ENCODE results near the gene TECTB.

Gene TECTB

DNA sequence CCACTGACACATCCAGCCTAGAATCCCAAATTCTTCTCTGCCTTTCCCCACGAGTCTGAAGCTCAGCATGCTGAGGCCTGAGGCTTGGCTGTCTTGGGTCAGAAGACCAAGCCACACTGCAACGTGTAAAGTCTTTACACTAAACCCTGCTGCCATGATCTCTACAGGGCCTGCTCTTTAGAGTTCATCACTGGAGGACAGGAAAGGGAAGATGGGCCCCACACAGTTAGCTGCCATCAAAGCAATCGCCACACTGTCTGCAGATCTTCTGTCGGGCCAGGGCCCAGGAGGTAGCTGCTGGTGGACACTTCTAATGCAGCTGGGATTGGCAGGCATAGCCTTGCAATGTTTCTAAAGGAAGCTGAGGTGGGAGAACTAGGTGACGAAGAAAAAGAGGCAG is 8.4 kb upstream of the TECTB start:
- DNase-seq (ENCODE audit: low spot score), result no peak

DNA sequence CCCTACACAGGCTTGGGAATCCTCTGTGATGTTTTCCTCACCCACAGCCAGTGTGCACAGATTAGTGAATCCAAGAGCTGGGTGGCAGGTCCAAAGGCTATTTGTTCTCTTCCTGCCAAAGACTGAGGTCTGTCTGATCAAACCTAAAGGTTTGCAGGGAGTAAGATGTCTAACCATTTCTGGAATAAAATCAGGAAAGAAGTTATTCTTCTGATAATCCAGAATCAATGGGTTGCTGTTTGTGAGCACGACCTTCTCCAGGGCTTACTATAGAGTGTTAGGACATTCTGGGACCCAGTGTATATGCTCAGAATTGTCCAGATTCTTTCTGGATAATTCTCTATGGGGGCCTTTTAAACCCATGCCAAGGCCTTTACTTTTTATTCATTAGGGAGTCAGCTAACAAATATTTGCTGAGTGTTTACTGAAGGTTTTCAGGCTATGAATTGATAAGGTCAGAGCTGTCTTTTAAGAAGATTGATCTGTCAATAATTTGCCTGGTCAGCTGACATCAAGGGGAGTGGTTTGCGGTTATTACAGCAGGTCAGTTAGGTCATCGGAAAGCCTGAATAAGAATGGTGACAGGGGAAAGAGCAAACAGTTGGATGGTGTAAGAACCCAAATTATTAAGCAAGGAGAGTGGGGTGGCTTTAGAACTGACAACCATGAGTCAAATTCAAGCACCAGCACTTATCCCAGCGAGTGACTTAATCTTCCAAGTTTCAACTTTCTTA is 7.5 kb upstream of the TECTB start:
- no peak for DNase-seq (ENCODE audit: low spot score)

DNA sequence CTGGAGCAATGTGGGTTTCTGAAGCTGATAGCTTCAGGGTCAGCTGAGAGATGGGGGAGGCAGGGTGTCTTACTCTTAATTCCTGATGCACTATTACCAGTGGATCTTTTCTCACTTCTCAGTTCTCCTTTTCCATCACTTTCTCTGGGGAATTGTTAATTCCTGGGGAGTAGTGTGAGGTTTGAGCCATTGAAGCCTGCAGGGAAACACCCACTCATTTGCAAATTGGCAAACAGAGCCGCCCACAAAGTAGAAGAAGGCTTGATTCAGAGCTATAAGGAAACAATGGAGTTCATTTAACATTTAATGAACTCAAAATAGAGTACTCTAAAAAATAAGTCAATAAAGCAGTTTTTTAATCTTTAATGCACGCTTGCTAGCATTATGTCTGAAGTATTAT is 4.3 kb upstream of the TECTB start:
- peak; percentile 5 for DNase-seq (ENCODE audit: low spot score)

DNA sequence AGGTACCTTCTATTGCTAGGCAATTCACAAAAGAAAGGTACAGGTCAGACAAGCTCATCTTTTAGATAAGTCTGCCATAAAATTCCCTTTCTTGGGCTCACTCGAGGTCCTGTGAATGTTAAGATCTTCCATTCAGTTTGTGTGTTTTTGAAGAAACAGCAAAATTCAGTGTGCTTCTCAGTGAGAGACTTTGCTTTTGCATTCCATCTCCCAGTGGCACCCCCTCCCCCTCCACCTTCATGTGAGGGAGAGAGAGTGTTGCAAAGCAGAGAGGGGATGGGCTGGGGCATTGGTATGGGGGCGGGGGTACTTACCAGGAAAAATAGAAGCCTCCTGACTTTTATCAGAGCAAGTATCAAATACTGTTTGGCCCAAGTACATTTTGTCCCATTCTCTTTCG is 3.8 kb upstream of the TECTB start:
- DNase-seq (ENCODE audit: low spot score), result no peak

DNA sequence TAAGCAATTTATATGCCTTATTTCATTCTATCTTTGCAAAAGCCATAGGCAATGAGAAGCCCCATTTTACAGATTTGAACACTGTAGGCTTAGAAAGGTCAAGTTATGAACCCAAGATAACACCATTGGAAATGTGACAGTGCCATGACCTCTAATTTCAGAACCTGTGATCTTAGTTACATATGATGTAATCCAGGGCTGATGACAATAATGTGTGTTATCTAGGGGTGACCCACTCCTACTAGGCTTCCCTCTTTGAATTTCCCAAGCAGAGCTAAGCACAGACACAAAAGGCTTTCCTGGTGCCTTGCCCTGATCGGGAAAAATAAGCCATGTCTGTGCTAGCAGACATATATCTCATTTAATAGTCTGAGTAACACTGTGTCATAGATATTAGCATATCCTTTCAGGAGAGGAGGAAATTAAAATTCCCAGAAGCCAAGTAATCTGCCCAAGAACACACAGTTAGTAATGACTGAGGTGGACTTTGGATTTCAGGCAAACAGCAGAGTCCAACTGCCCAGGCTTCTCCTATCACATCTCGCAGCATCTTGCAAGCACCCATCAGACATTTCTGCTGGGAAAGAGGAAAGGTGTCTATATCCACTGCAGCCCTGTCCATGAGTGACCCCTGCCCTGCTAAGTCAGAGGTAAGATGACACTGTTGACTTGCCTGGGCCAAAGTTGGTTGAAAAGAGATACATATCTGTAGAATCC is 2.8 kb upstream of the TECTB start:
- DNase-seq (ENCODE audit: low spot score), result no peak

DNA sequence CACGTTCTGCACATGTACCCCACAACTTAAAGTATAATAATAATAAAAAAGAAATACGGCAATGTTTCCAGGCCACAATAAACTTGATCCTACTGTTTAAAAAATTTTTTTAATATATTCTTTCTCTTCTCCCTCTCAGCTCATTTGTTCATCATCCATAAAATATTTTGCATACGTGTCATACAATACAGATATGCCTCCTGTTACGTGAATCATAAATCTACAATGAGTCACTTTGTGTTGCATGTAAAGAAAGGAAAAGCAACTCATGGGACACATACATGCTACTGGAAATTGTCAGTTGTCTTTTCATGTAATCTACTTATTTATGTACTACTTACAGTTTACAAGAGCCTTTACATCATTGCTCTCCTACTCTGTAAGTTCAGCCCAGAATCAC is 1.1 kb upstream of the TECTB start:
- no peak for DNase-seq (ENCODE audit: low spot score)

DNA sequence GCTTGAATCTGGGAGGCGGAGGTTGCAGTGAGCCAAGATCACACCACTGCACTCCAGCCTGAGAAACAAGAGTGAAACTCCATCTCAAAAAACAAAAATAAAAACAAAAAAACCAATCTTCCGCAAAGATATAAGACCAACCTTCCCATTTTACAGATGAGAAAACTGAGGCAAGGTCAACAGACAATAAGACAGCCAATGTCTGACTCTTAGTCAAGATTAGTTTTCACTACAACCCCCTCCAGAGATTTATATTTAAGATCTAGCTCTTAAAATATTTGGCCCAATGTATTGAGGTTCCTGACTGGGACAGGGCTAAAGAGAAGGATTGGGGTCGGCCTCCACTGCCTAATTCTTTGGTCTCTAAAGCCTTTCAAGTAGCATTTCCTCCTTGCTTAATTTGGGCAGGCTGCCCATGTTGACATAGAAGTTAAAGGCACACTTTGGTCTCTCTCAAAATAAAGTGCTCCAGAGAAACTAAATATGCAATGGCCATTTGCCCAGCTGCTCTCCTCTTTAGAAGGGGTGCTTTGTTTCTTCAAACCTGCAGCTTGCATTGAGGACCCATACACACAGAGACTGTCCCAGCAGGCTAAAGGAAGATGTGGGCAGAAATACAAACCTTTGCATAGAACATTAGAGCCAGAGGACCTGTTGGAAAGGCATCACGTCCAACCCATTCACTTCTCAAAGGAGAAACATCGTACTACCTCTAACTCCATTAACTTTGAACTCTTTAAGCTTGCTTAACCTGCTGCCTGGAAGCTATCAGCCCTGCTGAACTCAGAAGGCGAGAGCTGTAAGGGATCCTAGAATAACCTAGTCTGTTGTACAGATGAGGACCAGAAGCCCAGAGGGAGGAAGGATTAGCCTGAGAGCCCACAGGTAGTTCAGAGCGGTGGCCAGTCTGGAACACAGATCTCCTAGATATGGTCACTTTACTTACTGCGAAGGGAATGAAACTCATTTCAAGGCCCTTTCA is 3.9 kb downstream of the TECTB start:
- DNase-seq (ENCODE audit: low spot score), result no peak

DNA sequence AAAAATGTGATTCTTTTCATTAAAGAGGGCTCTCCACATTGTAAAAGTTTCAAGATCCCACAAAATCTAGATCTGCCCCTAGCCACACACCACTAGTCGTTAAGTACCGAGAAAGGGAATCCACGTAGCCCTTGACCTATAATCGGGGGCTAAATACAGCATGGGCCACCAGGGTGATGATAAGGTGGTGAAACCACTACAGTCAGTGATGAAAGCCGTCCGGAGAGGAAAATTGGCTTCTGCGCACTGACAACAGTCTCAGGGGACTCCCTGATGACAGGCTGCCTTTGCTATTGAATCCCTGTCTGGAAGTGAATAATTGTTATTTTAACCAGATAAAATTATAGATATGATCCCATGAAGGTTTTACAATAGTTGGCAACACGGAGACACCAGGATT is 4.6 kb downstream of the TECTB start:
- DNase-seq (ENCODE audit: low spot score), result no peak

DNA sequence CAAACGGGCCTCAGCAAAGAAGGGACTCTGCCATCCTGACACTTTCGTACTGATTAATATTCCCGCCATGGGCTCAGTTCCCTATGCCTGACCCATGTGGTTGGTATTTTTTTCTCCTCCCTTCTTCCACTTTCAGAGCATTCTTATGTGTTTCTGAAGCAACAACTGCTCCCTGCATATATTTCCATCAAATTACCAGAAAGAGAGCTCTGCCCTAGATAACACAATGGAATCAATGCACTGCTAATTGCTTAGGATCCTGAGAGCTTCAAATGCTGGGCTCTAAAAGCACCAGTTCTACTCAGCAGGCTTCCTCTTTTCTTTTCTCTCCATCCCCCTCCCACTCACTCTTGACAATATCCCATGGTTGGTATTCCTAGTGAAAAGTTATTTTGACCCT is 5.3 kb downstream of the TECTB start:
- DNase-seq (ENCODE audit: low spot score), result no peak

DNA sequence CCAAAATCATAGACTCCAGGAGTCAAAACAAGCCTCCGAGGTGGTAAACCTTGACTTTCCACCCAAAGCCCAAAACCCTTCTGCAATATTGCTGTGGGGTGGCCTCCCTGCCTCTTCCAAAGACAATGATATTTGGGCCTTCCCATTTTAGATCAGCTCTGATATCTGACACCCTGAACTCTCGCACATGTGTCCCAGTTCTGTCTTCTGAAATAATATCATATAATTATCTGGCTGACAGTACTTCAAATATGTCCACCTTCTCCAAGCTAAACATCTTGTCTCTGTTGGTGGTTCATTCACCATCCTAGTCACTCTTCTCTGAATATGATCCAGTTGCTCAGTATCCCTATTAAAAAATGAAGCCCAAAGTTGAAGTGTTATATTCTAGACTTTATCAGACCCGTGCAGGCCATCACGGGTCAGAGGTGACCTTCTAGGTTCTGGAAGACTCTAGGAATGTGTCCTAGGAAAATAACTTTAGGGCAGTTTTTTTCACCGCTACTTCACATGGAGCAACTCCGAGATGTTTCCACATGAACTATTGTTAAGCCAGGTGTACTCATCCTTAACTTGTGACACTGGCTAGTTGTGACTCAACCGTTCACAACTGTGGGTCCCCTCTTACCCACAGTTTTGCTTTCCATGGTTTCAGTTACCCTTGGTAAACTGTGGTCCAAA is 6.3 kb downstream of the TECTB start:
- no peak for DNase-seq (ENCODE audit: low spot score)

DNA sequence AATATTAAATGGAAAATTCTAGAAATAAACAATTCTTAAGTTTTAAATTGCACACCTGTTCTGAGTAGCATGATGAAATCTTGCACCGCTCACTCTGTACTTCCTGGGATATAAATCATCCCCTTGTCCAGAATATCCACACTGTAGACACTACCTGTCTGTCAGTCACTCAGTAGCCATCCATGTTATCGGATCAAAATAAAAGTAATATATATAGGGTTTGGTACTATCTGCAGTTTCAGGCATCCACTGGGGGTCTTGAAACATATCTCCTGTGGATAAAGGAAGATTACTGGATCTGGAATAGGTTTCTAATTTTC is 6.8 kb downstream of the TECTB start:
- DNase-seq (ENCODE audit: low spot score), result no peak

DNA sequence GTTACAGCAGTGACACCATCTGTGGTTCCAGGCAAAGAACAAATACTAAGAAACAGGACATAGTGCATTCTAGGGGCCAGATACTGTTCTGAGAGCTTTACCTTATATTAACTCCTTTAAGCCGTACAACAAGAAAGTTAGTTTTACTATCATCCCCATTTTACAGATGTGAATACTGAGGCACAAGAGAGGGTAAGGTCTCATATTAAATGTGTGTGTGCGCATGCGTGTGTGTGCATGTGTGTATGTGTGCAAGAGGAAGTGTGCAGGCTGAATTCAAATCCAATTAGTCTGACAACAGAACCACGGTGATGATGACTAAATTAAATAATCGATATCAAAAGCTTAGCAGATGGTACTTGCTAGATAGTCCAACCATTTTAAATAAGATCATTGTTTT is 11.0 kb downstream of the TECTB start:
- no peak for DNase-seq (ENCODE audit: low spot score)

DNA sequence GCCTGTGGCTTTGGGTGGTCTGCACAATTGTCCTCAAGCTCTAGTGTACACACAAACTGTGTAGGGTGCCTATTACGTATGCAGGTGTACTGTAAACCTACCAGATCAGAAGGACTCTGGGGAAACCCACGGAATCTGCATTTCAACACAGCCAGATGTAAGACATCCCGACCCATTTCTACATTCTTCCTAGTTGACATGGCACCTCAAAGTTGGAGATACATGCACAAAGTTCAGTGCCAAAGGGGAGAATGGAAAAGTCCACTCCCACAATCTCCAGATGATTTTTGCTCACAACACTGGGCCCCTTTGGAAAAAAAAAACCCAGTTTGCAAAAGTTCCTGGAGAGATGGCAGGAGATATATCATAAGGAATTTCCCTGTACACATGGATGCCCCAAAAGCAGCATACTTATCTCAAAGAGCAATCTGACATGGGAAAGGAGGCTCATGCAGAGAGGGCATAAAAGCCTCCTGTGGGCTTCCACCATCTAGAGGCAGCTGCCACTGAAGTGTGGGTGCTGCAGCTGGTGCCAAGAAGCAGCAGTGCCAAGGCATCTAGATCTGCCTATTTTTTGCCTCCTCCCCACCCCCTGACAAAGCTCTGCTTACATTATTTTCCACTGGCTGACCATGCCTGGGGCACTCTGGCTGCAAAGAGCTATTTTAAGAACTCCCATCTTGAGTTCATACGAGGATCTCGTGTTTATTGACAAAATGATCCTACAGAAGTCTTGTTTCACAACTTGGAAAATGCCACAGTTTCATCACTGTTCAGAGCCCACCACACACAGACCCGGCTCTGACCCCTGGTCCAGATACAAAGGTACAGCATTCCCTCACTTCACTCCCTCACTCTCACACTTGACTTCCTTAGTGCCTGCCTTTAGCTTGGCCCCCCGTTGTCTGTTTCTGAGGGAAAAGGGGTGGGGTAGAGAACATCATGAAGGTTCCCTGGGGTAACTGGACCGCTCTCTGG is 12.9 kb downstream of the TECTB start:
- DNase-seq (ENCODE audit: low spot score), result no peak

DNA sequence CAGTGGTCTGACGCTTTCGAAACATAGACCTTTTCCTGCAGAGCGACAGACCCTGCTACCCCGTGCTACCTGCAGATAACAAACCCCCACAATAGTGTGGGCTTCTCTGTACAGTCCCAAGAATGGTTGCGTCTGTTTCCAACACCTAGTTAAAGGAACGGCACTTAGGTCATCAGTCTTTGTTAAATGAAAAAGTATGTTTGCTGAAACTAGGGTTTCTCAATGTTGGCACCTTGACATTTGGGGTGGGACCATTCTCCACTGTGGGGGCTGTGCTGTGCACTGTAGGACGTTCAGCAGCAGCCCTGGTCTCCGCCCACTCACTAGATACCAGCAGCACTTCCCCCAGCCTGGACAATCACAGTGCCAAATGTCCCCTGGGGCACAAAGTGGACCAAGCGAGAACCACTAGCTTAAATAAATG is 13.7 kb downstream of the TECTB start:
- DNase-seq (ENCODE audit: low spot score), result no peak

DNA sequence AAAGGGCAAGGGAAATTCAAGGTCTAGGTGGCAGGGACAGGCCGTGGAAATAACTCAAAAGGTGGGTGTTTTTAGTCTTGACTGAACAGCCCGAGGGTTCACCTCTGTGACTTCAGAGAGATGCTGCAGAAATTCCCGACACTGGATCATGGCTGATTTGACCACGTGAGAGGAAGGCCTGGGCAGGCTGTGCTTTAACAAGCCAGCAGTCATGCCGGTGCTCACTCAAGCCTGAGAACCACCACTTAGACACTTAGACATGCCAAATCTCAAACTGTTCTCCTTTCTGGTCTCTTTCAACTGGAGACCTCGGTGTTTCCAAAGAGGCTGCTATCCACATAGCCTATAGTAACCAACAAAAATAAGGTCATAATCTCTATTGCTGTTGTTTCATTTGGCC is 15.4 kb downstream of the TECTB start:
- DNase-seq (ENCODE audit: low spot score), result no peak

DNA sequence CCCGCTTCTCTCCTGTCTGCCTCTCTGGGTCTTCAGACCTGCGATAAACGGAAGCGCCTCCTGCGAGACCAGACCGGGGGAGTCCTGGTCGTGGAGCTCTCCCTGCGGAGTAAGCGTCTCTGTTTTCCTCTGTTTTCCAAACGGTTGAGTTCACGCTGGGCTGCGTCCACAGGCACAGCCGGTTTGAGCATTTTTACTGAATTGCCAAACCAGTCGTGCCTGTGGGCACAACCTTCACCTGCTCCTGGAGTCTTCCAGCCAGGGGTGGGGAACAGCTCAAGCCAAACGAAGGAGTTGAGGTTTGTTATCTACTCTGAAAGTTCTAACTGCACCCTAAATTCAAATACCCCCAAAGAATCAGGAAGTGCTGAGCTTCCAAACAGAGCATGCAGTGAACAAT is 16.3 kb downstream of the TECTB start:
- DNase-seq (ENCODE audit: low spot score), result no peak

DNA sequence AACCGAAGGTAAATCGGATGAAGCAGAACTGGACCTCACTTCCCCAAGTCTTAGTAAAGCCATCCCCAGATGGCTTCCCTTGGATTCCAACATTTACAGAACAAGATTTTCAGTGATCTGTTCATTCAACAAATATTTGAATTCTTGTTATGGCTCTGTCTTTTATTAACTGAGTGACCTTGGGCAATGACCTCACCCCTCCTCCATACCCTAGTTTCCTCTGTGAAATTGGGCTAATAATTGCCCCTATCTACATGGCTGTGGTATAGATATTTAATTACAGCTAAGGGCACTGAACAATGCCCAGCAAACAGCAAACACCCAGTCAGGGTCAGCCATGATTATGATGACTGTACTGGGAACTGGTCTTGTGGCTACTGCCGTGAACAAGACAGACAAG is 19.1 kb downstream of the TECTB start:
- no peak for DNase-seq (ENCODE audit: low spot score)

DNA sequence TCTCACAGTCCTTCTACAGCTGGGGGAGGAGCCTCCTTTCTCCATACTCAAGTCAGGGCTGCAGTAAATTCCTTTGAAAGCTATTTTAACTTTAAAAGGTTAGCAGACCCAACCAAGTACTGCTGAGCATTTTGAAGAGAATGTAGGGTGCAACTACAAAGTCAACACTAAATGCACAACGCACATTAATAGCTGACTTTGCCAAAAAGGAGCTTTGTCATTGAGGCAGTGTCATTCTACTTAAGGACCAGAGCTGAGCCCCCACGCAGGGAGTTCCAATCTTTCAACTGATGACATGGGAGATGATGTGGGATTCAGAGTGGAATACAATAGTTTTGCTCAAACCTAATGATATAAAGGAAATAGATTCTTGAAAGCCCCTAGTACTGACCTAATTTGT is 20.3 kb downstream of the TECTB start:
- DNase-seq (ENCODE audit: low spot score), result no peak

DNA sequence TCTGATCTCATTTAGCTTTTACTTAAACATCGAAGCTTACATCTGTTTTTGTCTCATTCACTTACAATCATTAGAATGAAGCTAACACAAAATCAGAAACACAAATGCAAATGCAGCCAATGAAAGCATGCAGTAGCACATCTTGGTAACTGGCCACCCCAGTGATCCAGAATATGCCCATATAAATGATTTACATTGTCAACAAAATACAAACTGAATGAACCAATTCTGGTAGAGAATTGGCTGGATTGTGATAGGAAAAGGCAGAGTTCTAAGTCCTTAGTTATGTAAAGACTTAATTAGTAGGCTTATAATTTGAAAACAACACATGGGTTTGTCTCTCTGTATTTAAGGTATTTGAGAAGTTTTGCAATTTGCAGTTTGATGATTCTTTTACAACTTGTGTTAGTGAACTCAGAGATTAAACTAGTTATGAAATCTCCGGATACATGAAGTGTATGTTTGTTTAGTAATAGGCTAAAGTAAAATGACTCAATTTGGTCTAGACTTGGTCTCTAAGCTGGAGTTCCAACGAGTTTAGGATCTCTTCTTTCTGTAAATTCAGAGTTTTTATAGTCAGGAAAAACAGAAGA is 21.2 kb downstream of the TECTB start:
- DNase-seq (ENCODE audit: low spot score), result no peak

DNA sequence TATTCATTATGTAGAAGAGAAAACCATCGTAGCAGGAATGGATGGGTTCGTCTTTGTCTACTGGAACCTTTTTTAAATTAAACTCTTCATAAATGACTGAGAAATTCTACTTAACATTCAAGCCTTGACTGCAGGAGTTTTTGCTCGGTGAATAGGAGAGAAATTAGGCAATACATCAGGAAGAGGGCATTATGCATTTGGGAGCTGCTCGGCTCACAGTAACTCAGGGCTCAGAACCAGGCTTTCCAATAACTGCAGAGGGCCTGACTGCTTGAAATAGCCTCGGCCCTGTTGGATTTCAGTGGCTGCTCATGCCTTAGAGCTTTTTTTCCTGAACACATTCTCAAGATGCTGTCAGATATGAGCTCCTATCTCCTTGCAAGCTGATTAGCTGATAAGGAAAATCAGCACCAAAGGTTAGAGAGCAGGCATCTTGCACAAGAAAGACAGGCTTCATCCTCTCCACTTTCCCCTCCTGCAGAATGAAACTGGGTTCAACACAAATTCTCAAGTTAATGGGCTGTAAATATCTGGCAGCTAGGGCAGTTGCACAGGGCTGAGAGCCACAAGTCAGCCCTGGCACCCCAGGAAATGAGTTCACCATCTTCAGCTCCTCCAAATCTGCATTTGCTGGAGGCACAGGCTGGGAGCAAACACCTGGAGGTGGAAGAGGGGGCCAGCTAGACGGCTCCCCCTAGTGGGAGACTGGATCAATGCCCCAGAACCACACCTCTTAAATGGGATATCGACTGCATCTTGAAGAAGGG is 24.3 kb downstream of the TECTB start:
- peak; percentile 70 for DNase-seq (ENCODE audit: low spot score)

Measured in germinal center (tissue), 1 donor.